NT2/D1 (cell line): ENCODE results near the gene LZIC.

Experiments
- DNase-seq: peaks from one replicate; pipeline ENCODE4 v3.0.0-alpha.2; 2011; ENCODE audit warnings: low read depth, low spot score
- H3K27me3 ChIP-seq: 2 replicates; pipeline ENCODE4 v1.6.0; 2011; ENCODE audit warnings: mild to moderate bottlenecking; ENCODE audit not compliant: insufficient read length, insufficient read depth
- H3K36me3 ChIP-seq: 2 replicates; pipeline ENCODE4 v1.6.1; 2011; ENCODE audit warnings: mild to moderate bottlenecking, low read length, mixed read lengths; ENCODE audit not compliant: insufficient read depth, insufficient read length
- H3K4me1 ChIP-seq: 2 replicates; pipeline ENCODE4 v1.5.1; 2011; ENCODE audit not compliant: insufficient read depth, insufficient read length
- H3K4me3 ChIP-seq: 2 replicates; pipeline ENCODE4 v1.5.1; 2011; ENCODE audit warnings: low read depth; ENCODE audit not compliant: insufficient read length
- H3K9ac ChIP-seq: 2 replicates; pipeline ENCODE4 v1.6.0; 2011; ENCODE audit warnings: low read depth; ENCODE audit not compliant: insufficient read length
- H3K9me3 ChIP-seq: 2 replicates; pipeline ENCODE4 v1.5.1; 2011; ENCODE audit warnings: mild to moderate bottlenecking, low read length; ENCODE audit not compliant: insufficient read depth
- SUZ12 ChIP-seq: IDR thresholded peaks from 2 replicates; pipeline ENCODE4 v1.6.1; 2011; ENCODE audit not compliant: insufficient read length, insufficient read depth; ENCODE audit errors: extremely low read depth
- YY1 ChIP-seq: IDR thresholded peaks from 2 replicates; pipeline ENCODE4 v1.6.1; 2011; ENCODE audit not compliant: insufficient read length, insufficient read depth
- ZNF274 ChIP-seq: IDR thresholded peaks from 2 replicates; pipeline ENCODE4 v1.6.1; 2011; ENCODE audit warnings: mild to moderate bottlenecking, low read depth, low read length

Gene LZIC

DNA sequence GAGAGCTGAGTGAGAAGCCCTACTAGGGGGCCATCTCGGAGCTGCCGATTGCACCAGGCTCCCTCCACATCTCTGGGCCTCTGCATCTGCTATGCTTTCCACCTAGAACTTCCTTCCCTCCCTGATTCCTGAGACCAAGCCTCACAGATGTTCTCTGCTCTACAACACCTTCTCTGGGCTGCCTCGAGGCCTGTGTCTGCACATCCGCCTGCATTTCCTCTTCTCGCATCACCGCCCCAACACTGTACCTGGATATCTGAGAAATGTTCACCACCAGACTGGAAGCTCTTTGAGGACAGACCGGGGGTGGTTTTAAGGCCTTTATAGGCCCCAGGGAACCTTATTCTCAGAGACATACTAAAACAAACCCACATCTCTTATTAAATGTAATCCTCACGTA, 53.8 kb downstream of the LZIC start:
- H3K27me3 ChIP-seq, result no peaks in the 10 kb centered on the region
- no peak for DNase-seq
- H3K36me3 ChIP-seq, result peaks cover 4% of the 10 kb centered on the region
- H3K4me3 ChIP-seq, result no peak overlapping the region
- TF ChIP-seq ZNF274 (no peak), YY1 (no peak), SUZ12 (no peak)
- no peaks in the 10 kb centered on the region for H3K9me3 ChIP-seq
- H3K9ac ChIP-seq, result peak overlapping the region; percentile 42
- H3K4me1 ChIP-seq, result peaks cover 30% of the 10 kb centered on the region

DNA sequence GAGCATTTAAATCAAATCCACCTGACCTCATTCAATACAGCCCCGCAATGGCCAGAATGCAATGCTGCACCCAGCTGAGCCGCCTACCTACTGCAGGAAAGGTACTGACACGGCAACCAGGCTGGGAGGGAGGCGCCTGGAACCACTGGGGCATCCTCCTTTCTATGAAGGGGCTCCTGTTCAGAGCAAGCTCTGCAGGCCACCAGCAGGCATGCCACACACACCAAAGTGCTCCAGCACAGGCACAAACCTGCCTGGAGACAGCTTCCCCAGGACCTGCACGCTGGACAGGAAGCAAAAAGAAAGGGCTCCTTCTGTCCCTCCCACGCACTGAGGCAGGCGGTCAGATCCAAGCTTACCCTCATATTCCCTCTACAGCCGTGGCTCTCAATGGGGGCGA, 54.3 kb downstream of the LZIC start:
- peaks cover 4% of the 10 kb centered on the region for H3K36me3 ChIP-seq
- TF ChIP-seq SUZ12 (no peak), YY1 (no peak), ZNF274 (no peak)
- peaks cover 35% of the 10 kb centered on the region for H3K4me1 ChIP-seq
- no peak overlapping the region for H3K4me3 ChIP-seq
- no peak for DNase-seq
- H3K27me3 ChIP-seq, result no peaks in the 10 kb centered on the region
- no peaks in the 10 kb centered on the region for H3K9me3 ChIP-seq
- no peak overlapping the region for H3K9ac ChIP-seq

DNA sequence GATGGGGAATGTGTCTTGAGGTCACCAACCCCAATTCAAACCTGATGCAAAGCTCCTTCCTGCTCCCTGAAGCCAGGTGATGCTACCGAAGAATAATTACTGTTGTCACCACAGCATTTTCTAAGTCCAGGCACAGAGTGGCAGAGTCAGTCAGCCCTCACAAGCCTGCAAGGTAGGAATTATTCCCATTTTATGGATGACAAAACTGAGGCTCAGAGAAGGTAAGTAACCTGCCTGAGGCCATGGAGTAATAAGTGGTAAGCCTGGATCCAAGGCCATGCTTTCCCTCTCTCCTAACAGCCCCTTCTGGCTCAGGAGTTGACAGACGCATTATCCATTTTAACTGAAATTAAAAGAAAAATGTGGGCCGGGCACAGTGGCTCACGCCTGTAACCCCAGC, 56.1 kb downstream of the LZIC start:
- Histone ChIP-seq H3K36me3 (peaks cover 12% of the 10 kb centered on the region), H3K9me3 (no peaks in the 10 kb centered on the region), H3K4me3 (no peak overlapping the region), H3K9ac (no peak overlapping the region), H3K27me3 (no peaks in the 10 kb centered on the region), H3K4me1 (peaks cover 29% of the 10 kb centered on the region)
- DNase-seq, result no peak
- TF ChIP-seq YY1, result no peak
- TF ChIP-seq SUZ12, result no peak
- no peak for TF ChIP-seq ZNF274

DNA sequence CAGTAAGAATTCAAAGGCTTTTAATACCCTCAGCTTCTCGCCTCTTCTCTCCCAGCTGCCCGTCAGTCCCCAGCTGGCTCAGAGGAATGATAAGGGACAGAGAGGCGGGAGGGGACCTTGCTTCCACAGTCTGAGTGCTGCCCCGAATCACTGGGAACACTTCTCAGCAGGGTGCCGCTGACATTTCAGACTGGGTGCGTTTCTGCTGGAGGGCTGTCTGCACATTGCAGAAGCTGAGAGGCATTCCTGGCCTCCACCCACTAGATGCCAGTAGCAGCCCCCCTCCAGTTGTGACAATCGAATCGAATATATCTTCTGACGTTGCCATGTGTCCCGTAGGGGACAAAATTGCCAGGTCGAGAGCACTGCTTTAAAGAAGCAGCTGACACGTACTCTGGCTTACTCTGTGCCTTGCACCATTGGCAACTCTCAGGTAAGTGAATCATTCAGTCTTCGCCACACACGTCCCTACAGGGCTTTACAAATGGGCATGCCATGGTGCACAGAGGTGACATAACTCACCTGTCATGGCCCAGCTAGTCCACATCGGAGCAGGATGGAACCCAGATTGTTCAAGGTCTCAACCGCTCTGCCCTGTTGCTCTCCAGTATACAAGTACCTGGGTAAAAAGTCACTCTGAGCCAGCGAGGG, 57.0 kb downstream of the LZIC start:
- TF ChIP-seq YY1 (no peak), SUZ12 (no peak), ZNF274 (no peak)
- H3K9me3 ChIP-seq, result no peaks in the 10 kb centered on the region
- no peak overlapping the region for H3K4me3 ChIP-seq
- DNase-seq, result no peak
- H3K27me3 ChIP-seq, result no peaks in the 10 kb centered on the region
- H3K4me1 ChIP-seq, result peaks cover 29% of the 10 kb centered on the region
- peaks cover 12% of the 10 kb centered on the region for H3K36me3 ChIP-seq
- no peak overlapping the region for H3K9ac ChIP-seq

DNA sequence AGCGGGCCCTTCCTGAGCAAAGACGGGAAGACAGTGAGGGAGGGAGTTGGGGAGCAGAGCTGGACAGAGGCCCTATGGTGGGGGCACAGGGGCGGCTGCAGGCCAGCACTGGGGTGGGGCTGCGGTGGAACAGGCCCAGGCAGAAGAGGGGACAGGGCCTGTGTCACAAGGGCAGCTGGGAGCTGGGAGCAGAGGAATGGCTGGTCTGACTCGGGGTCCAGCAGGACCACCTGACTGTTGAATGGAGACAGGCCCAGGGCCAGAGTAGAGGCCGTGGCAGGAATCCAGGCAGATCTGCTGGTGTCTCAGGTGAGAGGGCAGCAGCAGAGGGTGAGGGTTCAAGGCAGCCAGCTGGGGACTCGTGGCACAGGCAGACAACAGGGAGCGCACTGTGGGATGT, 58.4 kb downstream of the LZIC start:
- peaks cover 12% of the 10 kb centered on the region for H3K36me3 ChIP-seq
- H3K27me3 ChIP-seq, result no peaks in the 10 kb centered on the region
- no peak for TF ChIP-seq ZNF274
- TF ChIP-seq SUZ12, result no peak
- TF ChIP-seq YY1, result no peak
- peaks cover 25% of the 10 kb centered on the region for H3K4me1 ChIP-seq
- H3K9ac ChIP-seq, result no peak overlapping the region
- H3K9me3 ChIP-seq, result no peaks in the 10 kb centered on the region
- H3K4me3 ChIP-seq, result no peak overlapping the region
- no peak for DNase-seq

DNA sequence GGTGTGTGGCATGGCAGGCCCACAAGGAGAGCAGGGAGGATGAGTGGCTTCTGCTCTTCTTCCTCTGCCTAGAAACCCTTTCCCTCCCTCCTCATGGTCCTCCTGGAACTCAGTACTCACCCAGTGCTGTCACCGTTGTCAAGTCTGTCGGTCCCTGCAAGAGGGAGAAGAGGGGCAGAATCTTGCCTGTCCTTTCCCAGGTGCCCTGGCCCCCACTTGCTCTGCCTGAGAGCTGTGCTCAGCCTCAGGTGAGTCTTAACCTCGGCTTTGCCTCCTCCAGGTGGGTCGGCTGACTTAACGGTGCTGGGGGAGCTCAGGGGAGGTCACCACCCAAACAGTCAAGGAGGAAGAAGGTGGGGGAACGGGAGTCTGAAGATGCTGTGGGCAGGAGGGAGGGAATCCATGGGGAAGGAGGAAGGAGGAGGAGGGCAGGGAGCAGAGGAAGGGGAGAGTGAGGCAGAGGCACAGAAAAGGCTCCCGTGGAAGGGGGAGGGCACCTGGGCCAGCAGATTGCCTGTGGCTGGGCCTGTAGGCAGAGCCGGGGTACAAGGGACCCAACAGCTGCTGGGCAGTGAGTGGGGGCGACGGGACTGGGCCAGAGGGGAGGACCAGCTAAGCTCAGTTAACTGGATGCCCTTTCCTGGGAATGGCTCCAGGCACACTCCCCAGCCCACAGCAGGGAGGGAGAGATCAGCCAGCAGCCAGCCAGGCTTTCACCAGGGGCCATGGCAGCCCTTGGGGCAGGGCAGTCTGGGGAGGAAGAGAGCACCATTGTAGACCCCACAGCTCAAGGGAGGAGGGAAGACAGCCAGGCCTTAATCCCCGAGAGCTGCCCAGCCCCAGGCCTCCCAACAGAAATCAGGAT, 59.4 kb downstream of the LZIC start:
- Histone ChIP-seq H3K9me3 (no peaks in the 10 kb centered on the region), H3K4me1 (peaks cover 18% of the 10 kb centered on the region), H3K4me3 (no peak overlapping the region), H3K9ac (no peak overlapping the region), H3K27me3 (no peaks in the 10 kb centered on the region), H3K36me3 (peaks cover 12% of the 10 kb centered on the region)
- TF ChIP-seq YY1 (no peak), SUZ12 (no peak), ZNF274 (no peak)
- DNase-seq, result no peak

DNA sequence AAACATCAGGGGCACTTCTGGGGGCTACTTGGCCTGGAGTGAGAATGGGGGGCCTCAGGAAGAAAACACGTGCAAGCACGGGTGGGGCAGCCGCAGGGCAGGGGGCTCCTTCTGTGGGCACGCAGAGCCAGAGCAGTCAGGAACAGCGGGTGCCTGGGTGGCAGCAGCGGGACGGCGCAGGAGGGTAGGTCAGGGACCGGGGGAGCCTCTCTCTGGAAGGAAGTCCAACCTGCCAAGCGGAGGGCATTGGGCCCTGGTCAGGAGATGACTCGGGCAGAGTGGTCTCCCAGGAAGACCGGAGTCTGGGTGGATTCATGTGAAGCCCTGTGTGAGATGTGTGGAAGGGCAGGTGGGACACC, 60.3 kb downstream of the LZIC start:
- TF ChIP-seq ZNF274 (no peak), YY1 (no peak), SUZ12 (no peak)
- no peaks in the 10 kb centered on the region for H3K9me3 ChIP-seq
- peaks cover 14% of the 10 kb centered on the region for H3K4me1 ChIP-seq
- H3K27me3 ChIP-seq, result no peaks in the 10 kb centered on the region
- peaks cover 12% of the 10 kb centered on the region for H3K36me3 ChIP-seq
- H3K4me3 ChIP-seq, result no peak overlapping the region
- no peak overlapping the region for H3K9ac ChIP-seq
- no peak for DNase-seq

DNA sequence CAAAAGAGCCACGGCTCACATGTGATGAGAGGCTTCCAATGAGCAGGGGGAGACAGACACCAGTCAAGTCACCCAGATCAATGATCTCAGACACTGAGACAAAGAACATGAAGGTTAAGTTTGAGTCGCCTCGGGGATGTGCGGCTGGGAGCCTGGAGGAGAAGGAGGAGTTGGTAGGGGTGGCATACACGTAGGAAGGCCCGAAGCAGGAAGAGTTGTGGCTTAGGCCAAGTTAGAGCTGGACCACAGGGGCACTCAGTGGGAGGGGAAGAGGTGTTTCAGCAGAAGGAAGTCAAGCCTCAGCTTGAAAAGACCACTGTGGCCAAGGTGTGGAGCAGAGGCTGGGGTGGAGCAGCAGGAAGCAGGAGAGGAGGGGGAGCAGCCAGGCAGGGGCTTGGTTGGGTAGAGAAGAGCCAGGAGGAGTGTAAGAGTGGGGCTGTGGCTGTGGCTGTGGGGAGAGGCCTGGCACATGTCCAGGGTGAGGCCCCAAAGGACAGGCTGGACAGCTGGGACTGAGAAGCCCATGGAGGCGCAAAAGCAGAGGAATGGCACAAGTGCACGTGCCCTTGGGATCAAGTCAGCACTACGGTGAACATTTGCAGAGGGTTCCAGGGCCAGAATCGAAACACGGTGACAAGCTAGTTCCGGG, 60.8 kb downstream of the LZIC start:
- Histone ChIP-seq H3K27me3 (no peaks in the 10 kb centered on the region), H3K9me3 (no peaks in the 10 kb centered on the region), H3K4me3 (no peak overlapping the region), H3K9ac (no peak overlapping the region), H3K4me1 (peaks cover 14% of the 10 kb centered on the region), H3K36me3 (peaks cover 12% of the 10 kb centered on the region)
- TF ChIP-seq YY1 (no peak), ZNF274 (no peak), SUZ12 (no peak)
- DNase-seq, result no peak
